Measurements from ENCODE around the gene TSHZ2. TPM values are rescaled to one million over a fixed set of nuclear protein-coding genes. Genes with fewer than 3 reads are reported as not detected.

The TSHZ2 gene
- total RNA-seq, 2 experiments from 2014 or later: 0.38 to 0.54 TPM

GRCh38 chr20:52985687-52986086 lies 13.5 kb downstream of the TSHZ2 start:
- Mint-ChIP-seq H3K4me3 (no peak overlapping the region), H3K4me1 (ENCODE audit: low read depth) (peaks cover 6% of the 10 kb centered on the region), H3K27ac (no peak overlapping the region), H3K27me3 (peaks cover 11% of the 10 kb centered on the region), H3K9me3 (no peaks in the 10 kb centered on the region), H3K36me3 (ENCODE audit: low read depth) (no peaks in the 10 kb centered on the region)
- DNase-seq: no peak
- ChIA-PET POLR2A (no interaction called here), CTCF (no interaction called here)
- intact Hi-C loops (cut with micrococcal nuclease): no loop called here
- TF ChIP-seq CTCF (IDR thresholded peaks at IDR 0.05): no peak
- ATAC-seq: no peak

GRCh38 chr20:52987295-52987694 lies 15.1 kb downstream of the TSHZ2 start:
- no peak for ATAC-seq
- no peak for DNase-seq
- Mint-ChIP-seq H3K4me3 (no peak overlapping the region), H3K27me3 (peaks cover 9% of the 10 kb centered on the region), H3K9me3 (no peaks in the 10 kb centered on the region), H3K27ac (no peak overlapping the region), H3K4me1 (ENCODE audit: low read depth) (peaks cover 6% of the 10 kb centered on the region), H3K36me3 (ENCODE audit: low read depth) (no peaks in the 10 kb centered on the region)
- intact Hi-C loops (cut with micrococcal nuclease): no loop called here
- no peak for TF ChIP-seq CTCF (IDR thresholded peaks at IDR 0.05)
- ChIA-PET POLR2A (no interaction called here), CTCF (no interaction called here)

- DNase-seq (no peak), ATAC-seq (no peak)
- no peak for TF ChIP-seq CTCF (IDR thresholded peaks at IDR 0.05)
- no peaks in the 10 kb centered on the region for H3K9me3 Mint-ChIP-seq
- H3K36me3 Mint-ChIP-seq (ENCODE audit: low read depth): no peaks in the 10 kb centered on the region
- H3K4me1 Mint-ChIP-seq (ENCODE audit: low read depth): no peaks in the 10 kb centered on the region
- ChIA-PET POLR2A (no interaction called here), CTCF (no interaction called here)
- H3K27me3 Mint-ChIP-seq: peaks cover 6% of the 10 kb centered on the region
- H3K27ac Mint-ChIP-seq: no peak overlapping the region
- intact Hi-C loops (cut with micrococcal nuclease): no loop called here
- H3K4me3 Mint-ChIP-seq: no peak overlapping the region
These were observed 19.7 kb downstream of the TSHZ2 start for GRCh38 chr20:52991830-52992229.

GRCh38 chr20:52992632-52993031 lies 20.5 kb downstream of the TSHZ2 start:
- Mint-ChIP-seq H3K4me1 (ENCODE audit: low read depth) (no peaks in the 10 kb centered on the region), H3K4me3 (no peak overlapping the region), H3K27me3 (peaks cover 6% of the 10 kb centered on the region), H3K36me3 (ENCODE audit: low read depth) (no peaks in the 10 kb centered on the region), H3K9me3 (no peaks in the 10 kb centered on the region), H3K27ac (no peak overlapping the region)
- ChIA-PET POLR2A (no interaction called here), CTCF (no interaction called here)
- no peak for ATAC-seq
- TF ChIP-seq CTCF (IDR thresholded peaks at IDR 0.05): no peak
- DNase-seq: no peak
- intact Hi-C loops (cut with micrococcal nuclease): no loop called here

GRCh38 chr20:52993076-52993475 lies 20.9 kb downstream of the TSHZ2 start:
- DNase-seq (no peak), ATAC-seq (no peak)
- Mint-ChIP-seq H3K9me3 (no peaks in the 10 kb centered on the region), H3K4me1 (ENCODE audit: low read depth) (no peaks in the 10 kb centered on the region), H3K27ac (no peak overlapping the region), H3K4me3 (no peak overlapping the region), H3K27me3 (peaks cover 6% of the 10 kb centered on the region), H3K36me3 (ENCODE audit: low read depth) (no peaks in the 10 kb centered on the region)
- CTCF ChIA-PET: no interaction called here
- intact Hi-C loops (cut with micrococcal nuclease): no loop called here
- POLR2A ChIA-PET: no interaction called here
- TF ChIP-seq CTCF (IDR thresholded peaks at IDR 0.05): no peak
